A673 (cell line): ENCODE measurements around the gene FAM89A. TPM values are rescaled to one million over a fixed set of nuclear protein-coding genes. Genes with fewer than 3 reads are reported as not detected.

ENCODE experiments used
- BruUV-seq: library from RNA; stranded (reverse); fragments of 400-500 nt; replicated peaks from 2 replicates; lab custom pipeline; 2021; lab: Mats Ljungman, UMichigan
- CTCF ChIA-PET: fragments of 300-600 bp; sonication (Branson Sonifier 250); formaldehyde crosslinking; loops from one replicate; lab custom pipeline; 2022; ENCODE audit warnings: antibody characterized with exemption; lab: Charles Lee
- POLR2A ChIA-PET: fragments of 300-600 bp; sonication (Branson Sonifier 250); formaldehyde crosslinking; loops from one replicate; lab custom pipeline; 2022; ENCODE audit warnings: antibody characterized with exemption; ENCODE audit not compliant: low non-redundant PET; lab: Charles Lee
- DNase-seq: peaks from one replicate; pipeline ENCODE4 v3.0.0-alpha.2; 2015; ENCODE audit warnings: low spot score
- H3K27ac ChIP-seq: fragments of 200-600 bp; sonication (generic); 2 replicates; pipeline ENCODE4 v1.5.1; 2016; ENCODE audit warnings: mixed run types, low read depth, mild to moderate bottlenecking, mixed read lengths, antibody characterized with exemption, low read length; ENCODE audit not compliant: poor library complexity, severe bottlenecking
- H3K27me3 ChIP-seq: fragments of 200-600 bp; sonication (generic); replicated peaks from 2 replicates; pipeline ENCODE4 v1.6.1; 2017; ENCODE audit warnings: mixed run types, low read depth, mild to moderate bottlenecking, mixed read lengths, antibody characterized with exemption, low read length; ENCODE audit not compliant: insufficient read depth, poor library complexity
- H3K36me3 ChIP-seq: fragments of 200-600 bp; sonication (generic); 2 replicates; pipeline ENCODE4 v1.6.1; 2016; ENCODE audit warnings: mixed run types, mild to moderate bottlenecking, mixed read lengths, antibody characterized with exemption, low read length; ENCODE audit not compliant: insufficient read depth, poor library complexity, severe bottlenecking
- H3K4me1 ChIP-seq: fragments of 200-600 bp; sonication (generic); 2 replicates; pipeline ENCODE4 v1.6.1; 2017; ENCODE audit warnings: mixed run types, mild to moderate bottlenecking, mixed read lengths, antibody characterized with exemption, low read length; ENCODE audit not compliant: insufficient read depth, poor library complexity, severe bottlenecking
- H3K4me3 ChIP-seq: fragments of 200-600 bp; sonication (generic); 2 replicates; pipeline ENCODE4 v1.5.1; 2016; ENCODE audit warnings: low read depth, mixed run types, mild to moderate bottlenecking, mixed read lengths, low read length; ENCODE audit not compliant: poor library complexity, severe bottlenecking
- H3K9me3 ChIP-seq: fragments of 200-600 bp; sonication (generic); 2 replicates; pipeline ENCODE4 v1.6.1; 2016; ENCODE audit warnings: mixed run types, low read depth, mild to moderate bottlenecking, mixed read lengths, antibody characterized with exemption, low read length; ENCODE audit not compliant: poor library complexity, severe bottlenecking
- EZH2 ChIP-seq: fragments of 200-600 bp; sonication (generic); IDR thresholded peaks from 2 replicates; pipeline ENCODE4 v1.6.1; 2017; ENCODE audit warnings: borderline replicate concordance, low read depth, mild to moderate bottlenecking, mixed read lengths, antibody characterized with exemption, low read length; ENCODE audit not compliant: poor library complexity, severe bottlenecking
- intact Hi-C: fragments of 100-400 bp; cut with micrococcal nuclease; formaldehyde crosslinking; loops from one replicate; pipeline ENCODE4 v1.10.0; 2022; ENCODE audit not compliant: unreplicated experiment
- total RNA-seq: library from RNA; stranded (reverse); gene quantifications from 2 replicates; pipeline ENCODE4 v1.2.3, GENCODE V29; 2021
- TF ChIP-seq, protein P1 (sequence below): fragments of 300-800, 200-600 bp; sonication (generic); conservative IDR thresholded peaks from 2 replicates; pipeline ENCODE4 v1.5.1; 2017; ENCODE audit warnings: low read depth, mild to moderate bottlenecking, antibody characterized with exemption, low read length, moderate library complexity, mixed read lengths

Gene FAM89A
- total RNA-seq, 1 experiment from 2014 or later, result 12.1 TPM

DNA sequence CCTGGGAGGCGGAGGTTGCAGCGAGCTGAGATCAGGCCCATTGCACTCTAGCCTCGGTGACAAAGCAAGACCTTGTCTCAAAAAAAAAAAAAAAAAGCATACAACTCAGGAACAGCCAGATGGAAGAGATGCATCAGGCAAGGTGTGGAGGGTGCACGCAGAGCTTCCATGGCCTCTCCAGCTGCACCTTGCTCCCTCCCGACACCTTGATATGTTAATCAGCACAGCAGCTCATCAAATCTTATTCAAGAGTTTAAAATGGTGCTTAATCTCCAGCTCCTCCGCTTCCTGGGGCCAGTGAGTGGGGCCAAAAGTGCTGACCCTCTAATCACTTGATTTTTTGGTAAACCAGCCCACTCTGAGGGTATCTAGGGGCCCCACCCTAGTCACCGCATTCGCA is 29.3 kb upstream of the FAM89A start:
- CTCF ChIA-PET, result no interaction called here
- intact Hi-C loops, result no loop called here
- no peaks in the 10 kb centered on the region for H3K4me1 ChIP-seq

DNA sequence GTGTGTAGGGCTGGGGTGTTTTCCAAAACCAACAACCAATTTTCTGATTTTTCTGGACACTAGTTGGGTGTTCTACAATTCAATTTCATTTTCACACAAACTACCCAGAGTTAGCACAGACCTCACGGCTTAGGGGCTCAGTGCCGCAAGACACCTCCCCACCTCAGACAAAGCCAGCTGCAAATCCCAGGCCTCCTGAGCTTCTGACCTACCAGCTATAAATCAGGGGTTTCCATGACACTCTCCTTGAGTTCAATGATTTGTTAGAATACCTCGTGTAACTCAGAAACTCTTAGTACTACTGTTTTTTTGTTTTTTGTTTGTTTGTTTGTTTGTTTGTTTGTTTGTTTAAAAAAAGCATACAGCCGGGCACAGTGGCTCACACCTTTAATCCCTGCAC is 28.7 kb upstream of the FAM89A start:
- Histone ChIP-seq H3K36me3 (no peaks in the 10 kb centered on the region), H3K27me3 (no peaks in the 10 kb centered on the region), H3K4me3 (no peak overlapping the region), H3K27ac (no peak overlapping the region), H3K4me1 (no peaks in the 10 kb centered on the region), H3K9me3 (no peaks in the 10 kb centered on the region)
- intact Hi-C loops, result no loop called here
- ChIA-PET POLR2A (no interaction called here), CTCF (no interaction called here)
- DNase-seq, result no peak
- no peak for TF ChIP-seq EZH2
- TF ChIP-seq, protein P1, sequence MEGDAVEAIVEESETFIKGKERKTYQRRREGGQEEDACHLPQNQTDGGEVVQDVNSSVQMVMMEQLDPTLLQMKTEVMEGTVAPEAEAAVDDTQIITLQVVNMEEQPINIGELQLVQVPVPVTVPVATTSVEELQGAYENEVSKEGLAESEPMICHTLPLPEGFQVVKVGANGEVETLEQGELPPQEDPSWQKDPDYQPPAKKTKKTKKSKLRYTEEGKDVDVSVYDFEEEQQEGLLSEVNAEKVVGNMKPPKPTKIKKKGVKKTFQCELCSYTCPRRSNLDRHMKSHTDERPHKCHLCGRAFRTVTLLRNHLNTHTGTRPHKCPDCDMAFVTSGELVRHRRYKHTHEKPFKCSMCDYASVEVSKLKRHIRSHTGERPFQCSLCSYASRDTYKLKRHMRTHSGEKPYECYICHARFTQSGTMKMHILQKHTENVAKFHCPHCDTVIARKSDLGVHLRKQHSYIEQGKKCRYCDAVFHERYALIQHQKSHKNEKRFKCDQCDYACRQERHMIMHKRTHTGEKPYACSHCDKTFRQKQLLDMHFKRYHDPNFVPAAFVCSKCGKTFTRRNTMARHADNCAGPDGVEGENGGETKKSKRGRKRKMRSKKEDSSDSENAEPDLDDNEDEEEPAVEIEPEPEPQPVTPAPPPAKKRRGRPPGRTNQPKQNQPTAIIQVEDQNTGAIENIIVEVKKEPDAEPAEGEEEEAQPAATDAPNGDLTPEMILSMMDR, result no peak
- BruUV-seq, result no TSS peak

More for the DNA sequence above, 29.3 kb upstream of the FAM89A start:
- BruUV-seq, result no TSS peak
- Histone ChIP-seq H3K27ac (no peak overlapping the region), H3K9me3 (no peaks in the 10 kb centered on the region), H3K27me3 (no peaks in the 10 kb centered on the region), H3K4me3 (no peak overlapping the region), H3K36me3 (no peaks in the 10 kb centered on the region)
- TF ChIP-seq, protein P1, result no peak
- no peak for TF ChIP-seq EZH2
- POLR2A ChIA-PET, result no interaction called here
- no peak for DNase-seq

DNA sequence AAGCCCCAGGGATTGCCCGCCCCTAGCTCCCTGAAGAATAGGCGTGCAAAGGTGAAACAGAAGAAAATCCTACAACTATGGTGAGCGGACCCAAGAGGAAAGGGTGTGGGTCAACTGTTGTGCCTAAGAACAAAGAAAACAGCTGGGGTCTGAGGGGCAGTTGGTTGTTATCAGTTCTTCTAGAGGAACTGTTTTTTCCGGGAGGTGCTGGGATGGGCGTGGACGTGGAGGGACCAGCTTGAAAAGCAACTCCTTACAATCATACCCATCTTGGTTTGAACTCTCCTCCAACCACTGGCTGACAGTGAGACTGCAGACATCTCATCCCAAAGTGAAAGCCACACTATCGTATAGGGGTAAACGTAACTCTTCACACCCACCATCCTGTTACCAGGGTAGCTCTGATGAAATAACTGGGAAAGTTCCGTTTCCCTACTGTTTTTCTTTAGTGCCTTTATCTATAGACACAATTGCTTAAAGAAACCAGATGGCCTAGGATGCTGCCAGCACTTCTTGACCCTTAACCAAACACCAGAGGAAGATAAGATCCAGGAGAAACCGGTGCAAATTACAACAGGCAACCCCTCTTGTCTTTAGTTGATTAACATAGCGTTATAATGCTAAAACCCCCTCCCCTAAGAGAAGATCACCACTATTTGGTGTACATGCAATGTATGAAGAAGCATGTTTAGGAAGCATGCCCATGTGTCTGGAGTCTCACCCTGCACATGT is 25.6 kb upstream of the FAM89A start:
- TF ChIP-seq, protein P1, result no peak
- no peak for TF ChIP-seq EZH2
- Histone ChIP-seq H3K27ac (no peak overlapping the region), H3K9me3 (no peaks in the 10 kb centered on the region), H3K27me3 (no peaks in the 10 kb centered on the region), H3K4me1 (no peaks in the 10 kb centered on the region), H3K36me3 (no peaks in the 10 kb centered on the region), H3K4me3 (no peak overlapping the region)
- intact Hi-C loops, result loop anchor here (2.0 kb wide), 1 partner anchor 75 kb away; no protein-coding TSS in a partner anchor
- ChIA-PET CTCF (no interaction called here), POLR2A (no interaction called here)
- no TSS peak for BruUV-seq
- no peak for DNase-seq
